GM12874 (cell line): ENCODE results near the gene ANKH.
A peak's percentile ranks its signal among the peaks of the same experiment; 100 is the strongest.

ENCODE experiments used
- TF ChIP-seq, protein P1 (sequence below): IDR thresholded peaks from 2 replicates; pipeline ENCODE4 v1.5.1; 2011; ENCODE audit warnings: low read depth, mild to moderate bottlenecking, control low read depth, low read length, moderate library complexity; ENCODE audit not compliant: insufficient read depth

ANKH gene

DNA sequence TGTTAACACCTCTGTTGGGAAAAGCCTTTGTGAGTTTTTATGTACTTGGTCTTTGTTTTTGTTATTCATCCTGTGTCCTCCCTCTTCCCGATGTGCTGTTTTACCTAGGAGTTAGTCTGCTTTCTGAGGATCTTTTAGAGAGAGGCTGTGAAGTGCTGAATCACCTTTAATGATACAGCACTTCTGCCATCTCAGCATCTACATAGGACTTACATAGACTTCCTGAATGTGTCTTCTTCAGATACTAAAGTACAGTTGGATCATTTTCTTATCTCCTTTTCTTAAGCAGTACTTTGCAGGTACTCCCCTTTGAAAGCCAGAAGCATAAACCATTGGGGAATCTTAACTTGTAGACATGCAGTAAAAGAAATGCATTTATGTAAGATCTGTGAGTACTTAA is 175.5 kb downstream of the ANKH start:
- TF ChIP-seq, protein P1, sequence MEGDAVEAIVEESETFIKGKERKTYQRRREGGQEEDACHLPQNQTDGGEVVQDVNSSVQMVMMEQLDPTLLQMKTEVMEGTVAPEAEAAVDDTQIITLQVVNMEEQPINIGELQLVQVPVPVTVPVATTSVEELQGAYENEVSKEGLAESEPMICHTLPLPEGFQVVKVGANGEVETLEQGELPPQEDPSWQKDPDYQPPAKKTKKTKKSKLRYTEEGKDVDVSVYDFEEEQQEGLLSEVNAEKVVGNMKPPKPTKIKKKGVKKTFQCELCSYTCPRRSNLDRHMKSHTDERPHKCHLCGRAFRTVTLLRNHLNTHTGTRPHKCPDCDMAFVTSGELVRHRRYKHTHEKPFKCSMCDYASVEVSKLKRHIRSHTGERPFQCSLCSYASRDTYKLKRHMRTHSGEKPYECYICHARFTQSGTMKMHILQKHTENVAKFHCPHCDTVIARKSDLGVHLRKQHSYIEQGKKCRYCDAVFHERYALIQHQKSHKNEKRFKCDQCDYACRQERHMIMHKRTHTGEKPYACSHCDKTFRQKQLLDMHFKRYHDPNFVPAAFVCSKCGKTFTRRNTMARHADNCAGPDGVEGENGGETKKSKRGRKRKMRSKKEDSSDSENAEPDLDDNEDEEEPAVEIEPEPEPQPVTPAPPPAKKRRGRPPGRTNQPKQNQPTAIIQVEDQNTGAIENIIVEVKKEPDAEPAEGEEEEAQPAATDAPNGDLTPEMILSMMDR = no peak

GRCh38 chr5:14695152-14695551 is 176.4 kb downstream of the ANKH start:
- TF ChIP-seq, protein P1 = no peak

GRCh38 chr5:14693070-14693469 is 178.5 kb downstream of the ANKH start:
- TF ChIP-seq, protein P1 = no peak

GRCh38 chr5:14687023-14687665 is 184.4 kb downstream of the ANKH start:
- TF ChIP-seq, protein P1 = no peak

- TF ChIP-seq, protein P1 = no peak
Observed at GRCh38 chr5:14686517-14686916, 185.1 kb downstream of the ANKH start.

DNA sequence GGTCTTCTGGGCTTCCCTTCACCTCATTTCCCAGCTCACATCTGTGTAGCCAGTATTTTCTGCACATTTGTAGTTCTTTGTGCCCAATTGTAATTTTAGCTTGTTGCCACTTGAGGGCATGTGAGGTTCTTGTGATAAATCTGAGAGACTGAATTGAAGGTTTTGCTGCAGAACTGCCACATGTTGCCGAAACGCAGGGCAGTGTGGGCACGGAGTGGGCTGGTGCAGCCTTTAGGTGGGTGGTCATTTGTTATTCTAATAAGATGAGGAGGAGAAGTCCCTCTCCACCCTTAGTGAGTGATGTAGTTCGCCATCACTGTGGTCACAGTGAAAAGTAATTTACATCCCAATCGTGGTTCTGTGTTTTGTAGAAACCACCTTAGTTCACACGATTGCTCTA is 185.8 kb downstream of the ANKH start:
- TF ChIP-seq, protein P1 = peak; percentile 58

DNA sequence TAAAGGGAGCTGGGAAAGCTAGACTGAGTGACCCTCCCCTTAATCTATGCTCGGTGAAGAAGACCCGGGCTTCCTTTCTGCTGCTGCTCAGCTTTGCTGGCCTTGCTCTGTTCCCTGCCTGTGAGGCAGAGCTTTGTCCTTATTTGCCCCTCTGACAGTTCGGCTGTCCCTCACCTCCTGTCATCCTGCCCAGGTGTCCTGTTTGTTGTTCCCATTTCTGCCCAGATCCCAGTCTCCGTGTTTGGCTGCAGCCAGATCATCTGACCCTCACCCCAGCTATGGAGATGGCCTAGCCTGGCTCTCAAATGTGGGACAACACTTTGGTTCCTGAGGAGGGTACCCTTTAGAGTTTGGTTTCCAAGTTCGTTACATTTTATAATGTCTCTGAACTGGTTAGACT is 186.8 kb downstream of the ANKH start:
- TF ChIP-seq, protein P1 = no peak

DNA sequence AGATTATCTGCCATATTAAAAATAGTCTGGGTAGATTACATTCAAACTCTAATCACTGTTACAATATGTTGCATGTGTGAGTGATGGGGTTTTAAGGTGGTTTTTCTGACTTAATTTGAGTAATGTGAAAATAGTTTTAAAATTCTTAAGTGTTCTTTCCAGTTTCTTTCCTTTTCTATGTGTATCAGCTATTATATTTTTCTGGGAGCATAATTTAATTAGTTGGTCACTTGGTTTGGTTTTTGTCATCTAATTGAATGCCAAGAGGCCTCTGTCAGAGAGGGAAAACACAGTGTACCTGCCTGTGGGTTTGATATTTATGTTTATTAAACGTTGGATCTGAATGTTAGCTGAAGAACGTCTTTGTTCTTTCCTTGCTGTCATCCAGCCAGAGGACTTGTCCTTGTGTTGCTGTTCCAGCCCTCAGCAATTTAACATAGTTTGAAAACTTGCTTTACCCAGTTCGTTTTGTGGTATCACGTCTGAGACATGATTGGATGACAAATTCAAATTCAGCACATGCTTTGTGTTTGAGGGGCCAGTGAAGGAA is 187.6 kb downstream of the ANKH start:
- TF ChIP-seq, protein P1 = no peak
